Measurements from ENCODE around the gene SLC20A1. TPM values are rescaled to one million over a fixed set of nuclear protein-coding genes. Genes with fewer than 3 reads are reported as not detected.

The SLC20A1 gene
- total and polyA plus RNA-seq, 2 experiments from 2014 or later: 11.4 to 22.9 TPM

DNA sequence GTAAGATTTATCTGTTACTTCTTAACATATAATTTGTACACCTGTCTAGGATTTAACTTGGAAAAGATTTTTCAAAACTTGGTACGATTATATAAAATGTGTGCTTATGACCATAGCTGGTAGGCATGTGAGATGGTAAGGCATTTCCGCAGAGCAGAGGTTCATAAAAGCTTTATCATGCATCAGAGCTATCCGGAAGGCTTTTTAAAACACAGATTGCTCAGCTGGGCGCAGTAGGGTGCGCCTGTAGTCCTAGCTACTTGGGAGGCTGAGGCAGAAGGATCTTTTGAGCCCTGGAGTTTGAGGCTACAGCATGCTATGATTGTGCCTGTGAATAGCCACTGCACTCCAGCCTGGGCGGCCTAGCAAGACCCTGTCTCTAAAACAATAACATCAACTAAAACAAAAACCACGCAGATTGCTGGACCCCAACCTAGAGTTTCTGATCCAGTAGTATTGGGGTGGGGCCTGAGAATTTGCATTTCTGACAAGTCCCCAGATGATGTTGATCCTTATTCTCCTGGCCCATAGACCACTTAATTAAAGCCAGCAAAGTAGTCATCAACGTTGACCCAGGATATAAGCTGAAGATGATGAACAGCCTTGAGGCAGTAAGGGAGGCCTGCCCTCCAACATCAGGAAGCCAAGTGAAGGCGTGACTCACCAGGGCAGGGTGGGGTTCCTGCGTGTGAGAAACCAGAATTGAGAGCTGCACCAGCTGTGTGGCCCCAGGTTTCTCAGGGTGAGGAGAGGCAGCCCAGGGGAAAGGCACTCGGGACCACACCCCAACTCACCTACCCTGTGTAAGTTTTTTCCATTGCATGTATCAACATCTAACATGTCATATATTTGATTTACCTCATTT is 21.6 kb upstream of the SLC20A1 start:
- no peaks in the 10 kb centered on the region for H3K27me3 ChIP-seq
- H3K9me3 ChIP-seq (ENCODE audit: low read depth): no peaks in the 10 kb centered on the region
- DNase-seq (ENCODE audit: low read depth in 1 of 2, low spot score in 1 of 2): peak in 1 of 2 donors; percentile 62
- no peak overlapping the region for H3K27ac ChIP-seq
- TF ChIP-seq, protein P1, sequence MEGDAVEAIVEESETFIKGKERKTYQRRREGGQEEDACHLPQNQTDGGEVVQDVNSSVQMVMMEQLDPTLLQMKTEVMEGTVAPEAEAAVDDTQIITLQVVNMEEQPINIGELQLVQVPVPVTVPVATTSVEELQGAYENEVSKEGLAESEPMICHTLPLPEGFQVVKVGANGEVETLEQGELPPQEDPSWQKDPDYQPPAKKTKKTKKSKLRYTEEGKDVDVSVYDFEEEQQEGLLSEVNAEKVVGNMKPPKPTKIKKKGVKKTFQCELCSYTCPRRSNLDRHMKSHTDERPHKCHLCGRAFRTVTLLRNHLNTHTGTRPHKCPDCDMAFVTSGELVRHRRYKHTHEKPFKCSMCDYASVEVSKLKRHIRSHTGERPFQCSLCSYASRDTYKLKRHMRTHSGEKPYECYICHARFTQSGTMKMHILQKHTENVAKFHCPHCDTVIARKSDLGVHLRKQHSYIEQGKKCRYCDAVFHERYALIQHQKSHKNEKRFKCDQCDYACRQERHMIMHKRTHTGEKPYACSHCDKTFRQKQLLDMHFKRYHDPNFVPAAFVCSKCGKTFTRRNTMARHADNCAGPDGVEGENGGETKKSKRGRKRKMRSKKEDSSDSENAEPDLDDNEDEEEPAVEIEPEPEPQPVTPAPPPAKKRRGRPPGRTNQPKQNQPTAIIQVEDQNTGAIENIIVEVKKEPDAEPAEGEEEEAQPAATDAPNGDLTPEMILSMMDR (IDR thresholded peaks at IDR 0.05; ENCODE audit: low read depth, low read length): no peak
- H3K4me3 ChIP-seq: no peak overlapping the region
- H3K4me1 ChIP-seq (ENCODE audit: low read depth): no peaks in the 10 kb centered on the region
- no peaks in the 10 kb centered on the region for H3K36me3 ChIP-seq

DNA sequence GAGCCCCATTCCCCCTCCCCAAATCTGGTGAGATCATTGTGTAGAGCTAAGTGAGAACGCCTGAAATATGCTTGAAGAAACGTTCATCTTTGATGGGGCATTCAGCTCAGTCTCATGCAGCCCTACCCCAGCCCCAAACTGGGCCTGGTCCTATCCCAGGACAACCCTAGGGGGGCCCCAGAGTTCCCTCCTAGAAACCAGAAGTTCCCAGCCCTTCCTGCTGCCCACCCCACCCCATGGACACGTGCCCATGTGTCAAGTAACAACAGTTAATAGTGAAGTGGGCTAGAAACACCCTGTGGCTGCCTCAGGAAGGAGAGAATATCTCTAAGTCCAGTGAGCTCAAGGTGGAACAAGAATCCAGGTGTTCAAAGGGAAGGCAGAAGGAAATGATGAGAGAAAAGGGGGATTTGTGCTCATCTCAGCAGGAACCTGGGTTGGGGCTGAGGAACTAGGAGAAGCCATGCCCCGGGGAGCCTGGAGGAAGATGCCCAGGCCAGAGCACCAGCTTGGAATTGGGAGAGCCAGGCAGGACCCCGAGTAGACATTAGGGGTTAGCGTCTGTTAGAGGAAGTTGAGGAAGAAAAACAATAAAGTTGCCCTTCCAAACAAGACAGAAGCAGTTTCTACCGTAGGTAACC is 20.1 kb upstream of the SLC20A1 start:
- no peak overlapping the region for H3K27ac ChIP-seq
- no peaks in the 10 kb centered on the region for H3K36me3 ChIP-seq
- no peaks in the 10 kb centered on the region for H3K4me1 ChIP-seq (ENCODE audit: low read depth)
- no peaks in the 10 kb centered on the region for H3K27me3 ChIP-seq
- TF ChIP-seq, protein P1 (IDR thresholded peaks at IDR 0.05; ENCODE audit: low read depth, low read length): no peak
- no peaks in the 10 kb centered on the region for H3K9me3 ChIP-seq (ENCODE audit: low read depth)
- no peak overlapping the region for H3K4me3 ChIP-seq
- DNase-seq (ENCODE audit: low read depth in 1 of 2, low spot score in 1 of 2): no peak

GRCh38 chr2:112626604-112627059 is 19.1 kb upstream of the SLC20A1 start:
- Histone ChIP-seq H3K27me3 (no peaks in the 10 kb centered on the region), H3K9me3 (ENCODE audit: low read depth) (no peaks in the 10 kb centered on the region), H3K27ac (no peak overlapping the region), H3K4me1 (ENCODE audit: low read depth) (peaks cover 8% of the 10 kb centered on the region), H3K4me3 (no peak overlapping the region), H3K36me3 (no peaks in the 10 kb centered on the region)
- TF ChIP-seq, protein P1 (IDR thresholded peaks at IDR 0.05; ENCODE audit: low read depth, low read length): peak; percentile 89
- peak; percentile 62 to 83 for DNase-seq (ENCODE audit: low read depth in 1 of 2, low spot score in 1 of 2)

DNA sequence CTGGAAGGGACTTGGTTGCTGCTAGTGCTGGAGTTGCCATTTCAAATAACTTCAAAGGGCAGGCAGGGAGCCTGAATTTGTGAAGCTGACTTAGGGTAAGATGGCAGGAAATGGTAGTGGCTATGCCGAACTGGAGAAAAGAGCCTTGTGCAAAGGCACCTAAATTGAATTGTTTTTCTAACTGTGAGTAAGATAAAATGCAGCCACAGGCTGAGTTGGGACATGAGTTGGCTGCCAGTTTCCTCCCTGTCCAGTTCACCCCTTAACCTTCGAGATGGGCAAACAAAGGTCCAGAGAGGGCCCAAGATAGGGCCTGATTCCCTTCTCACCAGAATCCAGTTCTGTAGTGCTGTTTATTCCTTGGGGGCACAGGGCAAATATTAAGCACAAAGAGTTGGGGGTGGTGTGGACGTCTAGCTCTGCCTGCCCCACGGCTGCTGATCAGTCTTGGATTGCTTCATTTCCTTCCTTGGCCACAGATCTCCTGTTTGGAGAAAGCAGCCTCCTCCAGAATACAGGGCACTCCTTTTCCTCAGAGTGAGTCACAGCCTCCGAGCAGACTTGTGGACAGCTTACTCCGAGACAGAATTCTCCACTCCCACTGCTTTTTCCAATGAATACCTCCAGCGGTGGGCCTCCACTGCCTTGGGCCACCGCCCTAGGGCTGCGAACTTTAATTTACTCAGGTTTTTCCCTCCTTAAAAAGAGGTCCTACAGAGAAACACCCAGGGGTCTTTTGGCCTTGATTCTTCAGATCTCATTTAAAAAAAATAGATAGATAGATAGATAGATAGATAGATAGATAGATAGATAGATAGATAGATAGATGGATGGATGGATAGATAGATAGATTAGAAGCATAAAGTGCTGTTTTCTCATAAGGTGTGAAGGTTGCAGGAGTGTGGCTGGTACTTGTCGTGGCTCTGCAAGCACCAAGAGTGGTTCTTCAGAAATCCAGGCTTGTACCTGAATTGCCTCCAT is 18.4 kb upstream of the SLC20A1 start:
- Histone ChIP-seq H3K4me1 (ENCODE audit: low read depth) (peaks cover 9% of the 10 kb centered on the region), H3K27me3 (no peaks in the 10 kb centered on the region), H3K27ac (no peak overlapping the region), H3K4me3 (no peak overlapping the region), H3K9me3 (ENCODE audit: low read depth) (no peaks in the 10 kb centered on the region), H3K36me3 (no peaks in the 10 kb centered on the region)
- TF ChIP-seq, protein P1 (IDR thresholded peaks at IDR 0.05; ENCODE audit: low read depth, low read length): no peak
- DNase-seq (ENCODE audit: low read depth in 1 of 2, low spot score in 1 of 2): peak in 1 of 2 donors; percentile 98

- H3K36me3 ChIP-seq: no peaks in the 10 kb centered on the region
- H3K4me3 ChIP-seq: no peak overlapping the region
- peaks cover 9% of the 10 kb centered on the region for H3K4me1 ChIP-seq (ENCODE audit: low read depth)
- TF ChIP-seq, protein P1 (IDR thresholded peaks at IDR 0.05; ENCODE audit: low read depth, low read length): no peak
- no peaks in the 10 kb centered on the region for H3K9me3 ChIP-seq (ENCODE audit: low read depth)
- no peak overlapping the region for H3K27ac ChIP-seq
- no peaks in the 10 kb centered on the region for H3K27me3 ChIP-seq
- DNase-seq (ENCODE audit: low read depth in 1 of 2, low spot score in 1 of 2): no peak
These were observed 16.5 kb upstream of the SLC20A1 start for GRCh38 chr2:112629224-112629623.
